Stimulated activated CD4-positive, alpha-beta T cell treated with anti-CD3 and anti-CD28 coated beads, Interleukin-15, amount 100 ng/mL, for 48 hours (primary cell): ENCODE measurements around the gene TTLL5.
A peak's percentile ranks its signal among the peaks of the same experiment; 100 is the strongest.

Source experiments
- DNase-seq, 2 donors: peaks; one replicate each; pipeline ENCODE4 v3.0.0-alpha.2; 2020; ENCODE audit warnings: low read depth in 2 of 2

TTLL5 gene

GRCh38 chr14:75697918-75698317 is 36.9 kb downstream of the TTLL5 start:
- no peak for DNase-seq

GRCh38 chr14:75699331-75699730 is 38.3 kb downstream of the TTLL5 start:
- DNase-seq, result no peak

- no peak for DNase-seq
These were observed 39.2 kb downstream of the TTLL5 start for GRCh38 chr14:75700295-75700694.

- DNase-seq, result no peak
These were observed 41.1 kb downstream of the TTLL5 start for GRCh38 chr14:75702122-75702521.

GRCh38 chr14:75702616-75703261 is 41.7 kb downstream of the TTLL5 start:
- DNase-seq, result no peak

GRCh38 chr14:75703467-75703866 is 42.4 kb downstream of the TTLL5 start:
- DNase-seq, result no peak

GRCh38 chr14:75705014-75705413 is 44.0 kb downstream of the TTLL5 start:
- DNase-seq, result no peak

GRCh38 chr14:75709207-75709812 is 48.3 kb downstream of the TTLL5 start:
- peak; percentile 12 to 42 for DNase-seq

- DNase-seq, result no peak
These were observed 50.2 kb downstream of the TTLL5 start for GRCh38 chr14:75711105-75711795.

- DNase-seq, result no peak
These were observed 50.8 kb downstream of the TTLL5 start for GRCh38 chr14:75711796-75712211.

GRCh38 chr14:75714991-75715390 is 53.9 kb downstream of the TTLL5 start:
- DNase-seq, result no peak

GRCh38 chr14:75715926-75716780 is 55.1 kb downstream of the TTLL5 start:
- no peak for DNase-seq

- no peak for DNase-seq
These were observed 56.7 kb downstream of the TTLL5 start for GRCh38 chr14:75717729-75718128.

- DNase-seq, result no peak
These were observed 57.2 kb downstream of the TTLL5 start for GRCh38 chr14:75718199-75718598.

- DNase-seq, result no peak
These were observed 59.1 kb downstream of the TTLL5 start for GRCh38 chr14:75720116-75720515.

- DNase-seq, result no peak
These were observed 59.9 kb downstream of the TTLL5 start for GRCh38 chr14:75720842-75721498.

GRCh38 chr14:75723716-75724115 is 62.7 kb downstream of the TTLL5 start:
- DNase-seq, result no peak

- DNase-seq, result no peak
These were observed 63.6 kb downstream of the TTLL5 start for GRCh38 chr14:75724414-75725204.

GRCh38 chr14:75725481-75725880 is 64.4 kb downstream of the TTLL5 start:
- DNase-seq, result no peak

- DNase-seq, result no peak
These were observed 65.3 kb downstream of the TTLL5 start for GRCh38 chr14:75726321-75726720.

GRCh38 chr14:75727124-75727523 is 66.1 kb downstream of the TTLL5 start:
- DNase-seq, result no peak
